NCI-H1092 (cell line): ENCODE measurements around the gene NRP1.
"Not testable (repeated sequence)": the region's sequence is repeated elsewhere in the genome, so short reads cannot be mapped to it uniquely, and the experiment has no call there.

Experiments used
- DNase-seq: peaks from one replicate; lab custom pipeline; 2025; lab: John Stamatoyannopoulos, UW

NRP1 gene

DNA sequence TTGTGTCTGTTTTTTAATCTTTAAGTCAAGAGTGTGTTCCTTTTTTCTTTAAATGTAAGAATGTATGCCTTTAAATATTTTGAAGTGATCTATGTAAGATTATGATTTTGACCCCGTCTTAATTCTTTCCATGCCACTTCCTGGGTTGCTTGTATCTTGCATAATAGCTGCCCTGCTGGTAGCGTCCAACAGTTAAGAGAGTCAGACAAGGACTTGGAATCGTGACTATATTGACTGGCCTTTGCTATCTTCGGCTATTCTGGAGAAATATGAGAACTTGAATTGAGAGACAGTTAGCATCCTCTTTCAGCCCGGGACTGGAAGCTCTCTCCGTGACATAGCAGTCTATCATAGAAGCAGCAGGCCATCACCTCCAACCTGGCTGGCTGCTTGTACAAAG is 13.0 kb downstream of the NRP1 start:
- no peak for DNase-seq

DNA sequence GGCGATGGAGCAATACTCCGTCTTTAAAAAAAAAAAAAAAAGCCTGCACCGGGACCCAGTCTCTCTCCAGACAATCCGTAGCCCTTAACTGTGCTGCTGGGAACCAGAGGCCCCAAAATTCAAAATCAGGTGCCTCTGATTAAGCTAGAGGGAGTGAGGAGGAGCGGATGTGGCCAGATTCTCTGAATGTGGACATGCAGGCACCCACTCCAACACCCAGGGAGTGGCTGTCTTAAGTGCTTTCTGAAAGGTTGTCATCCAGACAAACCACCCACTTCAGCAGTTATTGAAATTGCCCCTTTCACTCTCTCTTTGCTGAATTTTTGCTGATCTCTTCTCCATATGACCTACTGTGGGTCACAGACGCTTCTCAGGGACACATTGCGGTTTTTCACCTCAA is 14.2 kb downstream of the NRP1 start:
- no peak for DNase-seq

GRCh38 chr10:33315891-33316290 is 18.6 kb downstream of the NRP1 start:
- no peak for DNase-seq

GRCh38 chr10:33314811-33315561 is 19.5 kb downstream of the NRP1 start:
- peak; percentile 1 for DNase-seq

DNA sequence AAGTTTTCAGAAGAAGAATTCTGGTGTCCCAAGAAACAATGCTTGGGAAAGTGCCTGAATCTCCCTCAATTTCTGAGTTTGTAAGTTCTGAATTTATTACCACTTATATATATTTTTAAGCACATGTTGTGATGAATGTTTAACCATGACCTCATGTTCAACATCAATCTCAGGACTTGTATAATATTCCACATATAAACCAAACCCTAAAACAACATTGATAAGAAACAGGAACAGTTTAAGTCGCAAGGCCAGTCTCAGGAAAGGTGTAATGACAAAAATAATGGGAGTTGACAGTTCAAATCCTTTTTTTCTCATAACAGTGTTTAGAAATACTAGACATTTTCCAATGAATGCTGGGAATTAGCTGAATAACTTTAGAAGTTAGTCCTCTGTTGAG is 22.8 kb downstream of the NRP1 start:
- no peak for DNase-seq

GRCh38 chr10:33310853-33311252 is 23.6 kb downstream of the NRP1 start:
- no peak for DNase-seq

DNA sequence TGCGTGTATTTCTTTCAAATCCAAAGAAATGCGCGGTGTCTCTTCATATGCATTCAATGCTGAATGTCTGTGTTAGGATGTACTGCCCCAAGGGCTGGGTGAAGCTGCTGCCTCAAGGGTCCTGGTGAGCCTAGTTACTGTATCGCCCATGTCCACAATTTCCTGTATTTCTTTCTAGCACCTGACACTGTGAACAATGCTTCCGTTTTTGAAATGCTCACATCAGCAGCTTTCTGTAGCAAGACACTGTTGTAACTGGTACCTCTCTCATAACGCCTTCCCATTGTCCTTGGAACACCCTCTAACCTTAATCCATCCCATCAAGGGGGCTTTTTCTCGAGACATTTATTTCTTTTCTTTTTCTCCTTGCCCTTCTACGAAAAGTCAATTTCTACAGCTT is 25.1 kb downstream of the NRP1 start:
- DNase-seq = no peak

DNA sequence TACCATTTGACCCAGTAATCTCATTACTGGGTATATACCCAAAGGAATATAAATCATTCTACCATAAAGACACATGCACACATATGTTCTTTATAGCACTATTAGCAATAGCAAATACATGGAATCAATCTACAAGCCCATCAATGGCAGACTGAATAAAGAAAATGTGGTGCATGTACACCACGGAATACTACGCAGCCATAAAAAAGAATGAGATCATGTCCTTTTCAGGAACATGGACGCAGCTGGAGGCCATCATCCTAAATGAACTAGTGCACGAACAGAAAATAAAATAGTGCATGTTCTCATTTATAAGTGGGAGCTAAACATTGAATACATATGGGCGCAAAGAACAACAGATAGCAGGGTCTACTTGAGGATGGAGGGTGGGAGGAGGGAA is 26.6 kb downstream of the NRP1 start:
- DNase-seq = no peak

- DNase-seq = no peak
Measured at GRCh38 chr10:33306701-33307519, 27.6 kb downstream of the NRP1 start.

GRCh38 chr10:33306126-33306525 is 28.3 kb downstream of the NRP1 start:
- DNase-seq = no peak

DNA sequence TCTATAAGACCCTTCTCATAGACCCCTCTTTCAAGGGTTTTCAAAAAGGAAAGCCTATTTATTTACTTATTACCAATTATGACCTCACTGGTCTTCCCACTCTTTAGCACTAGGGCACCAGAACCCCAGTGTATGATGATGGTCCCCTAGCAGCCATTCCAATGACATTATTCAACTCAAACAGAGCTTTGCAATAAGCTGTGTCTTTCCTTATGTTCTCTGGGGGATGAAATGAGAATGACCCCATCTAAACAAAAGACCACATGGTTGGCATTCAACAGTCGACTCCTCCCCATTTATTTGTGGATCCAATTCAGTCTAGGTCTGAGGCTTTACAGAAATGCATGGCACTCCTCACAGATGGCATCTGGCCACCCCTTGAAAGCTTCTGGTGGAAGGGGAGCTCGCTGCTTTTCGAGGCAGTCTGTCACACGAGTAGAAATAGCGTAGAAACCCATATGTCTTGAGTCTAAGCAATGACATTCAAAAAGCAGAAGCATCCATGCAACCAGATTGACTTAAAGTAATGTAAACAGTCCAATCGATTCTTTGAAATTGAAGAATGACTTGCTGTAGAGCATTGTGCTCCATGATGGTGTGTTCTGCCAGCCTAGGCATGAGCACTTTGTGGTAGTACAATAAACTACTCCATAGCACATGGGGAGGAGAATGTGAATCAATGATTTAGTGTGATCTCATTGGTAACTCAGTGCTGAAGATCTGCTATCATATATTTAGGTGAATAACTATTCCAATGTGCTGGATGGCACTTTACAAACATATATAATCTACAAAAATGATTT is 29.8 kb downstream of the NRP1 start:
- DNase-seq = no peak

DNA sequence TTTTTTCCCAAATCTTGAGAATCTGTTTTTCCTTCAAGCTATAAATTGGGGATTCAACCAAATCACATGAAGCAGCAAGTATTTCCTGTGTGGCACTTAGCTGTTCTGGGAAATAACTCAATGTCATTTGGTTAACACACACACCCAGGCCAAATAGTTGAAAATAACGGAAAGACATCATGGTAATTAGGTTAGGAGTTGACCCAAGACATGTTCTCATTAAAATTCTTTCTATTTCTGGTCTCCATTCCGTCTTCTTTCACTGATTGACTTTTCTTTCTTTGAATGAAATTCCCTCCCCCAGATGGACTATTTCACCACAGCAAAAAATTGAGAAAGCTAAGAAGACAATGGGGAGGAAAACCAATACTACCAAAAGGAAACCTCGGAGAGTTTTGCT is 30.5 kb downstream of the NRP1 start:
- DNase-seq = no peak

- no peak for DNase-seq
Measured at GRCh38 chr10:33302208-33302829, 32.1 kb downstream of the NRP1 start.

DNA sequence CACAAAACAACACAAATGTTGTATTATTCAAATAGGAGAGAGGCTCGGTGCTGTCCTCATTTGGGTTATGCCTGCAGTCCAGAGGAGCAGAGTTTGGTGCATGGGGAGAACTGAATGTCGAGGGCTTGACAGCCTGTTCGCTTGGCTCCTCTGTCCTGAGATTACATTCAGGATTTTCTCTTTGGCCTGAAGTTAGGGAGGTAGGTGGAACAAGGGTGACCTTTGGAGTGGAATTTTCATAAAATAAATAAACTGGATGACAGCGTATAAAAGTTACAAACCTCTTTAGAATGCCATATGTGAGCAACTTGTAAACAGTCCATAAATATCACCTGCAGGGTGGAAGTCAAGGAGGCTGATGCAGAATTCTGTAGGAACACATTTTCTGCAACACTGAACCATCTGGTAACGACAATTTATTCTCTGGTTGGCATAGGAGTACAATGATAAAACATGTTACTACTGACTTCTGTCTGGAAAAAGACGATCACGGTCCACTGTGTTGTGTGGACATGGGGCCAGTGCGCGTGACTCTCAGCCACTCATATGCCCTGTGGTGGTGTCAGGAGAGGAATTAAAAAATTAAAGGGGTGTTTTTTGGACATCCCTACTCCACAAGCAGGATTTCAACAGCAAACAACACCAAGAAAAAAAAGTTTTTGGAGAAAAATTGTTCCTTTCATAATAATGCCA is 33.2 kb downstream of the NRP1 start:
- no peak for DNase-seq

GRCh38 chr10:33300544-33300943 is 33.9 kb downstream of the NRP1 start:
- not testable (repeated sequence) for DNase-seq

GRCh38 chr10:33298893-33299292 is 35.6 kb downstream of the NRP1 start:
- DNase-seq = no peak

GRCh38 chr10:33298110-33298509 is 36.4 kb downstream of the NRP1 start:
- no peak for DNase-seq

DNA sequence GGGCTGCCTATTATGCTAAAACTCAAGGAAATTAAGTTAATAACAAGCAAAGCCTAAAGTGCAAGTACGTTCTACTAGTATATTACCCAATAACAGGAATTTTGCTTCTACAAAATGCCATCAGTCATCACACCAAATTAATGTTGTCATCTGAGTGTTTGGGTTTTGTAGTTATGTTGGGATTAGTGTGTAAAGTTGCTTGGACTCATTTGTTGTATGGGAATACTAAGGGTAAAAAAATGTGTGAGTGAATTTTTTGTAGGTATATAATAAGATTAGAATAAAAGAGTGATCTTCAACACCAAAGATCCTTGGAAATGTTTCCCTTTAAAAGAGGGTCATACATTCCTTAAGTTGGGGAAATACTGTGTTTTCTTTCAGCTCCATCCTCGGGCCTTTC is 38.6 kb downstream of the NRP1 start:
- no peak for DNase-seq

- DNase-seq = no peak
Measured at GRCh38 chr10:33293531-33294170, 40.8 kb downstream of the NRP1 start.

DNA sequence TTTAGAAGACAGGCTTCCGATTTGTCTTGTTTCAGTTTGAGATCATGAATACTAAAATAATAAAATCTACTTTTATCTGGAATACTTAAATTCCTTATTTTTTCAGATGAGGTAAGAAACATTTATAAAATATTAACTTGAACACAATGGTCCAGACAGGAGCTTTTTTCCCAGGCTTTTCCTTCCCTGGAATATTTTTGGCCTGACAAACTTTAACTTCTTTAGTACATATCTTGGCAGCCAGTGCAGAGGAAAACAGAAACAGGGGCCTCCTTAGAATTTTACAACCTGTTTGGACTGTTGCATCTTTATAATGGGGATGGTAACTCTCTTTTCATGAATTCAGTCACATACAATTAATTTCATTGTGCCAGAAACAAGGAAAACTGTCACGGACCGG is 41.4 kb downstream of the NRP1 start:
- no peak for DNase-seq

DNA sequence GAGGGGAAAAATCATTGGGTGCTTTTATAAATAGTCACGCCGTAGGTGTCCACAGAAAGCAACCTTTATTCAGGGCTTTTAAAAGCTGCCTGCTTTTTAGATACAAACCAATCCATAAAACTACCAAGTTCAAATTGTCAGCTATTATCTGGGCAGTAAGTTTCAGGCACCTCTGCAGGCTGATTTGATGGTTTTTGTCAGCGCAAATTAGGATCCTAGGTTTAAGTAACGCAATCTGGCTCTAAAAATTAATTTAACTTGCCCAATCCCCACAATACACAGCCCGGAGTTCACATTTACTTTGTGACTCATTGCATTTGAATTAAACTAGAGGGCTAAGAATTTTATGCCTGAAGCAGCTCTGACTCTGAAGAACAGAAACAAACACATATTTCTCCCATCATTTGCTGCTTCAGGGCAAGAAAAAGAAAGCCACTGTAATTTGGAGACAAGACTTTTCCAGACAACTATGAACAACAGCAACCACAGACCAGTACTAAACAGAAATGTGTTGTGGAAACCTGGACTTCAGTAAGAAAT is 43.3 kb downstream of the NRP1 start:
- DNase-seq = no peak
